ENCODE data around the gene DYNC1H1.

DYNC1H1 gene

DNA sequence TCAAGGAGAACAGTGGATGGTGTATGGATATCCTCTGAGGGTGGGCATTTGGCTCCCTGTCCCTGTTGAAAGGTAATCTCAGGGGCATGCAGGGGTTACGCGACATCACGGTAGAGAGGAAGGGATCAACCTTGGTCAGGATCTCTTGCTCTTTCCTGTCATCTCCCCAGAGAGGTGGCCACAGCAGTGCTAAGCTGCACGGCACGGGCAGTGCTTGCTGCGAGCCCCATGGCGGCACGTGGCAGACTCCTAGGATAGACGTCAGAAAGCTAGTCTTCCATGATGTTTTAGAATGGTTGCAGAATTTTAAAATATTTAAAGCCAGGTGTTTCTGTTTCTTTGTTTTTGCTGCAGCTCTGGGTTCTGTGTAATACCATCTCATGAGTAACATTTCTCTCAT is 41.0 kb downstream of the DYNC1H1 start:
- DNase-seq: no peak

DNA sequence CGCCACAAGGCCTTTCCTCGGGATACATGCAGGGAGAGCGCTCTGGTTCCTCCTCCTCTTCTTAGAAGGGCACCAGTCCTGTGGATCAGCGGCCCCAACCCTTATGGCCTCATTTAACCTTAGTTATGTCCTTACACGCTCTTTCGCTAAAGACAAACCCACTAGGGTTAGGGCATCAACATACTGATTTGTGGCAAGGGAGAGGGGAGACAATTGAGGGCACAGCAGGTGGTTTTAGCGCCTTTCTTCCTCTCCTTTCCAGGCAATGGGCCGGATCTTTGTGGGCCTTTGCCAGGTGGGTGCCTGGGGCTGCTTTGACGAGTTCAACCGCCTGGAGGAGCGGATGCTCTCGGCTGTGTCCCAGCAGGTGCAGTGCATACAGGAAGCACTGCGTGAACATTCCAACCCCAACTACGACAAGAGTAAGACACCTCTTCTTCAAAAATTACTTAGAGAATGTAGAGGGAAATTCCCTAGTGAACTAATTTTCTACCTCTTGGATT is 43.6 kb downstream of the DYNC1H1 start:
- no peak for DNase-seq

DNA sequence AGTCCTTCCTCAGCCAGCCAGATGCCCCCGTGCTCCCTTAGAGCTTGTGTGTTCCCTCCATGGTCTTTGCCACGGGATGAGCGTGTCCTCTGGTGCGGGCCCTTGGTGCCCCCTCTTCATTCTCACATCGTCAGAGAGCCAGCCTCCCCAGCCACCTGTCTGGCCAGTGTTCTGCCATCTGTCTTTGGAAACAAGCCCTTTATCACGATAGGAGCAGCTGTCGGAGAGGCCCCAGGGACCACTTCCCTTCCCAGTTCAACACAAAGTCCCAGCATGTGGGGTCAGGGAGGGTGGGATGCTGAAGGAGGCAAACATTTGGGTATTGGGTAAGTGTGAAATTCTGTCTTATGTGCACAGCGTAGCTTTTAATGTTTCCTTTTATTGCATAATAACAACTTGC is 44.5 kb downstream of the DYNC1H1 start:
- no peak for DNase-seq

DNA sequence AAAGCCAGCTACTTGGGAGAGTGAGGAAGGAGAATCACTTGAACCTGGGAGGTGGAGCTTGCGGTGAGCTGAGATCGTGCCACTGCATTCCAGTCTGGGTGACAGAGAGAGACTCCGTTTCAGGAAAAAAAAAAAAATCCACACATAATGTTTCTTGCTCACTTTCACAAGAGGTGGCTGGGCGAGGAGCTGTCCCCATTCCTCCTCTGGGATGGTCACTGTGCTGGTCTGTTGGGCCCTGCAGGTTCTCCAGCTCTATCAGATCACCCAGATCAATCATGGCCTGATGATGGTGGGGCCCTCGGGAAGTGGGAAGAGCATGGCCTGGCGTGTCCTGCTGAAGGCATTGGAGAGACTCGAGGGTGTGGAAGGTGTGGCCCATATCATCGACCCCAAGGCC is 47.3 kb downstream of the DYNC1H1 start:
- no peak for DNase-seq

DNA sequence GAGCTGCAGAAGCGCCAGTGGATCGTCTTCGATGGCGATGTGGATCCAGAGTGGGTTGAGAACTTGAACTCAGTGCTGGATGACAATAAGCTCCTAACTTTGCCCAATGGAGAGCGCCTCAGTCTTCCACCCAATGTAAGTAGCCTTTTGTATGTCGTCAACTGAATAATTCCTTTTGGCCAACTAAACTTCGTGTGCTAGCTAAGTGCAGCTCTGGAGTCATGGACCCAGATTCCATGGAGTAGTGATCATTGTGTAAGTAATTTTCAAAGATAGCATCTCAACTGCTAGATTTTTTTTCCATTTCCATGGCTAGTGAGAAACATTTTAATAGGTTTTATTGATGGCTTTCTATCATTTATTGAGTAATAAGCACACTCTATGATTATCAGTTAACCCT is 48.0 kb downstream of the DYNC1H1 start:
- DNase-seq: no peak

DNA sequence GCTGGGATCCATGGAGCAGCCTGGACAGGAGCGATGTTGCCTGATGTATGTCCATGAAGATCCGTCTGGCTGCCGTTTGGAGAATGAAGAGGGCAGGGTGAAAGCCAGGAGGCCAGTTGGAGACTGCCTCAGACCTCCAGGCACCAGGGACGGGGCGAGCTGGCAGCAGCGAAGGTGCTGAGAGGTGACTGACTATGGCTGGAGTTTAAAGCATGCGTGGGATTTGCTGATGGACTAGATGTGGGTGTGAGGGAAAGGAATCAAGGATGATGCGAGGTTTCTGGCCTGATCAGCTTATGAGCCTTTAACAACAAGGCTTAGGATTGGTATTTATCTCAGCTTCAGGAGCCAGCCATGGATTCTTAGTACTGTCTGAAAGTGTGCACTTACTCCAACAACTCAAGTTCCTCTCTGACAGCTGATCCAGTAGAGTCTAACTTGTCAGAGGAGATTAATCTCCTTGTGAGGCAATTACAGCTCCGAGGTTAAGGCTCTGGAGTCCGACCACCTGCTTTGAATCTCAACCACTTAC is 49.4 kb downstream of the DYNC1H1 start:
- no peak for DNase-seq

DNA sequence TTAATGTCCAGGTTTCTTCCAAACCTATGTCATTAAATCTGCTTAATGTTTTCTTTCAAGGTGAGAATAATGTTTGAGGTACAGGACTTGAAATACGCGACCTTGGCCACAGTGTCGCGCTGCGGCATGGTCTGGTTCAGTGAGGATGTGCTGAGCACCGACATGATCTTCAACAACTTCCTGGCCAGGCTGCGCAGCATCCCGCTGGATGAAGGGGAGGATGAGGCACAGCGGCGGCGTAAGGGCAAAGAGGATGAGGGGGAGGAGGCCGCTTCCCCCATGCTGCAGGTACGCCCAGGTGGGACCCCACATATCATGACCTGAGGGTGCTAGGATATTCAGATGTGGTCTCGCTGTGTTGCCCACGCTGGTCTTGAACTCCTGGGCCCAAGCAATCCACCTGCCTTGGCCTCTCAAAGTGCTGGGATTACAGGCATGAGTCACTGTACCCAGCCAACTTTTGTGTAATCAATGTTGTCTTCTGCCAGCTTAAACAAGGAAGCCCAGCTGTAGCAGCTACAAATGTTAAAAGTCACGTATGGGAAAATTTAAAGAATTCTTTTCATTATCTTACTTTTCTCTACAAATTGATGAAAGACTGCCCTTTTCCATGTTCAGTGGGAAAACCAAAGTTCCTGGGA is 50.8 kb downstream of the DYNC1H1 start:
- DNase-seq: no peak

DNA sequence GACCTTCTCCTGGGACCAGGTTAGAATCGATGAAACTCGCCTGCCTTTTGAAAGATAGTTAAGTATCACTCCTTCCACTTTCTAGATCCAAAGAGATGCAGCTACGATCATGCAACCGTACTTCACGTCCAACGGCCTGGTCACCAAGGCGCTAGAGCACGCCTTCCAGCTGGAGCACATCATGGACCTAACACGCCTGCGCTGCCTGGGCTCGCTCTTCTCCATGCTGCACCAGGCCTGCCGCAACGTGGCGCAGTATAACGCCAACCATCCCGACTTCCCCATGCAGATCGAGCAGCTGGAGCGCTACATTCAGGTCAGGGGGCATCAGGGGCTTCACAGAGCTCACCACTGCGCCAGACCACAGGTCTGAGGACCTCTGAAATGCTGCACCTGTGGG is 51.4 kb downstream of the DYNC1H1 start:
- DNase-seq: no peak

DNA sequence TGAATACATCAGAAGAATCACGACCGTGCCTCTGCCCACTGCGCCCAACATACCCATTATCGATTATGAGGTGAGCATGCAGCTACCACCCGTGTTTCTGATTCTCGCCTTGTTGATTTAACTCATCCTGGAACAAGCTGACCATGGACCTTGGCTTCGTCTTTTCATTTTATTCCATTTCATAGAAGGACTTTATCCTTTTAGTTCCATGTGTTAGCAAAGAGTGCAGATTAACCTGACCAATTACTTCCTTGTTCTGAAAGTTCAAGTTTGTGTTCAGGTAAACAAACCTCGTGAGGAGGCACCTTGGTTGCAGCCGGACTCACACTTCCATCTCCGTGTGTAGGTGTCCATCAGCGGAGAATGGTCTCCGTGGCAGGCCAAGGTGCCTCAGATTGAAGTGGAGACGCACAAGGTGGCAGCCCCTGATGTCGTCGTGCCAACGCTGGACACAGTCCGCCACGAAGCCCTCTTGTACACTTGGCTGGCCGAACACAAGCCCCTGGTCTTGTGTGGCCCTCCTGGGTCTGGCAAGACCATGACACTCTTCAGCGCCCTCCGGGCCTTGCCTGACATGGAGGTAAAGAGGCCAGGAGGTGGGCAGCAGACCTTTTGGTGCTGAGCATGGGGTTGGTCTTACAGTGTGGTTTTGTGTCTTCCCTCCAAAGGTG is 52.2 kb downstream of the DYNC1H1 start:
- no peak for DNase-seq

DNA sequence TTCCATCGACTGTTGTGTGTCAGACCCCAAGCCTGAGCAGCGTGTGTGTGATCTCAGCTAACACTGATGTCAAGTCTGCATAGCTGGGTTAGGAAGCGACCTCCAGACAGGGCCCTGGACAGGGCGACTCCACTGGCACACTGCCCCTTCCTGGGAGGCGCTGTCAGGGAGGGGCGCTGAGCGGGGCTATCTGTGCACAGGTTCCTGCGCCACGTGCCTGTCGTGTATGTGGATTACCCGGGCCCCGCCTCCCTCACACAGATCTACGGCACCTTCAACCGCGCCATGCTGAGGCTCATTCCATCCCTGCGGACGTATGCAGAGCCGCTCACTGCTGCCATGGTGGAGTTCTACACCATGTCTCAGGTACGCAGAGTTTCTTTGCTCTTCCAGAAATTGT is 53.9 kb downstream of the DYNC1H1 start:
- DNase-seq: no peak

DNA sequence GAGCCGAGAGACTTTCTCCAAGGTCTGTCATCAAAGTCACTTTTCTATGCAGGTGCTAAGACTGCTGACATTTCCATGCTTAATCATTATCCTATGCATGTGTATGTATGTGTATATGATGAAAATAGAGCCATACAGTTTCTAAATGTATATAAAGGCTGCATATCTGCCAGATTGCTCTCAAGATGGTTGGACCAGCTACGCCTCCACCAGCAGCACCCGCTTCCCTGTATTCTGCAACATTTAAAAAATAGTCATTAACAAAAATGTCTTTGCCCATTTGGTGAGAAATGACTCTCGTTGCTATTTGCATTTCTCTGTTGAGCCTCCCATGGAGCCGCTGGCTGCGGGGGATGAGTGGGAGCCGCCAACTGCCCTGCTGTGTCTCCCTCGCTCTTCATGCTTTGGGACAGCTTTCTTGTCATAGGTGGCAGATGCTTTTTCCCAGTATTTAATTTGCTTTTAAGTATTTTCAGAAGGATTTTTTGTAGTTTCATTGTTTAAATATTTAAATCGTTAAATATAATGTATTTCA is 54.7 kb downstream of the DYNC1H1 start:
- DNase-seq: no peak

DNA sequence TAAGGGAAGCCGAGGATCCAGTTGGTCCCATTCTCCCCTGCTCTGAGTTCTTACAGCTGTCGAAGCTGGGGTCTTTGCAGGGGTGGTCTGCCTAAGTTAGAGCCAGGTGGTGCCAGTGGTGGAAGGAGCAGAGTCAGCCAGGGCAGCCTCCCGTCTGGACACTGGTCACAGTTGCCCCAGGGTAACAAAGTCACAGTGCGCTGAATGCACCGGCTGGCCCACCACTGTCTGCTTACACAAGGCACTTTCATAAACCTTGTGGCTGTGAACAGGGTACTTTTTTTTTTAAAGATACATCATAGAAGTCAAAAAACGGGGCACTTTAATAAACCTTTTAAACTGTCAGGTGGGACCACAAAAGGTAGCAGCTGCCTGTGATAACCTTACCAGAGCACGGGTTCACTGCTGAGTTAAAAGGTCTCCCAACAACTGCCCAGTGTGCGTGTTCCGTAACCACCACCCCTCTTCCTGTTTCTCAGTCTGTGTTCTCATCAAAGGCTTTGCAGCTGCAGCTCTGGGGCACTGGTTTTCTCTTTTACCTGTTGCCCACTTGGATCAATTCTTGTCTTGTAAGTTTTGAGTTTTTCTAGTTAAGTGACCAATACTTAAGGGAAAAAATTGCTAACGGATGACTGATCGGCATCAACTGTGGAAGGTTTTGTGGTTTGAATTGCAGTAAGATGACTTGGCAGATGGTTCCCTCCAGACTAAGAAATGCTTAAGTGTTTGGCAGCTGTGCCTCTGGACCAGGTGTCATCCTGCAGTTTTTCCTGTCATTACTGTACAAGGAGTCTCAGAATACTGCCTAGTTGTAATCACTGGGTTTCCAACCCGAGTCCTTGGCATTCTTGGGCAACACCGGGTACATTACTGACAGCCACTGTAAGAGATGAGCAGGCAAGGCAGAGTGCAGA is 55.9 kb downstream of the DYNC1H1 start:
- peak; percentile 53 for DNase-seq

DNA sequence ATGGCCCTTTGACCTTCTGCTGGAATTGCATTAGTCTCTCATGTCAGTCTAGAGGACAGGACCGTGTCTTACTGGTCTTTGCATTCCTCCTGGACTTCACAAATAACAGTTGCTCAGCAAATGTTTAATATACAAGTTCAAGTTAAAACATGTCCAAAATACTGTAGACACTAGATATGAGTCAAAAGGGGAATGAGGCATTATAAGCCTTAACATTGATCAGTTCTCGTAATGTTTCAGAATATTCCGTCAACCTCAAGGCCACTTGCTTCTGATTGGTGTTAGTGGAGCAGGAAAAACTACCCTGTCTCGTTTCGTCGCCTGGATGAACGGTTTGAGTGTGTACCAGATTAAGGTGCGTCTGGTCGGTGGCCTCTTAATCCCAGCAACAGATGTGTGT is 62.6 kb downstream of the DYNC1H1 start:
- no peak for DNase-seq

DNA sequence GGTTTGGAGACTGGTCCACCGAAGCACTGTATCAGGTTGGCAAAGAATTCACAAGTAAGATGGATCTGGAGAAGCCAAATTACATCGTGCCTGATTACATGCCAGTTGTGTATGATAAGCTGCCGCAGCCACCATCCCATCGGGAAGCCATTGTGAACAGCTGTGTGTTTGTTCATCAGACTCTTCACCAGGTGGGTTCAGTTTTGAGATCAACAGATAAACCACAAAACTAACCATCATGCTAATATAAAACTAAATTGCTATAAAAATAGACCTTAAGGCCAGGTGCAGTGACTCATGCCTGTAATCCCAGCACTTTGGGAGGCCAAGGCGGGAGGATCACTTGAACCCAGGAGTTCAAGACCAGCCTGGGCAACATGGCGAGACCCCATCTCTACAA is 63.6 kb downstream of the DYNC1H1 start:
- DNase-seq: no peak

DNA sequence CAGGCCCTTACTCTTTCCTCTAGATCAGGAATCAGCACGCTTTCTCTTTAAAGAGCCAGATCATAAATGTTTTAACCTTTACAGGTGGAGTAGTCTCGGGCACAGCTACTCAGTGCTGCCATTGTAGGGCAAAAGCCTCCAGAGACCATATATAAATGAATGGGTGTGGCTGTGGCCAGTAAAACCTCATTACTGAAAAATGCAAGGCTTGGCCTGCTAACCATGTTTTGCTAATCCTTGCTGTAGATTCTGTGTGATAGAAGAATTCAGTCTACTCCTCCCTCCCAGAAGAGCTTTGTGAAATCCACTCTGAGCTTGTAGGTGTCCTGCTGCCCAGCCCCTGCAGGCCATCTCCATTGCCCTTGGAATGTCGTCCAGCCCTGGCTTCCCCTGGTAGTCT is 64.4 kb downstream of the DYNC1H1 start:
- no peak for DNase-seq

DNA sequence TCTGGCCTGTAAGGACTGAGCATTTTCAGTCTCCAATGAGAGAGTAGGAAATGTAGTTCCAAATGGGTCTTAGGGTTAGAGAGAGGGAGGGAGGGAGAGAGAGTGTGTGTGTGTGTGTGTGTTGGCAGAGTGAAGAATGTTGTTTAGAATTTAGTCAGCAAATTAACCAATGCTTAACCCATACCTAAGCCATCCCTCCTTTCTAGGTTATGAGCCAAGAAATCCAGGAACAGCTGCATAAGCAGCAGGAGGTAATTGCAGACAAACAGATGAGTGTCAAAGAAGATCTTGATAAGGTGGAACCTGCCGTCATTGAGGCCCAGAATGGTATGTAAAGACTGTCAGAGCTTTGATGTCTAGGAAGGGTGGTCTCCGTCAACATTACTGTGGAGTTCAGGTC is 65.6 kb downstream of the DYNC1H1 start:
- no peak for DNase-seq

DNA sequence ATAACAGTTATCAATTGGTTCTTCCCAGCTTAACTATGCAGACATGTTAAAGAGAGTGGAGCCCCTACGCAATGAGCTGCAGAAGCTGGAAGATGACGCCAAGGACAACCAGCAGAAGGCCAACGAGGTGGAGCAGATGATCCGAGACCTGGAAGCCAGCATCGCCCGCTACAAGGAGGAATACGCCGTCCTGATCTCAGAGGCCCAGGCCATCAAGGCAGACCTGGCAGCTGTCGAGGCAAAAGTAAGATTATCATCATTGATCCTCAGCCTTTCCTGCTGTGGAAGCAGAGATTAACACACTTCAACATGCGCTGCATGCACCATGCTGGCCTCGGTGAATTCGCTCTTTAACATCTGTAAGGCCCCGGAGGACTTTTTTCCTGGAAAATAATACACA is 68.9 kb downstream of the DYNC1H1 start:
- DNase-seq: no peak

DNA sequence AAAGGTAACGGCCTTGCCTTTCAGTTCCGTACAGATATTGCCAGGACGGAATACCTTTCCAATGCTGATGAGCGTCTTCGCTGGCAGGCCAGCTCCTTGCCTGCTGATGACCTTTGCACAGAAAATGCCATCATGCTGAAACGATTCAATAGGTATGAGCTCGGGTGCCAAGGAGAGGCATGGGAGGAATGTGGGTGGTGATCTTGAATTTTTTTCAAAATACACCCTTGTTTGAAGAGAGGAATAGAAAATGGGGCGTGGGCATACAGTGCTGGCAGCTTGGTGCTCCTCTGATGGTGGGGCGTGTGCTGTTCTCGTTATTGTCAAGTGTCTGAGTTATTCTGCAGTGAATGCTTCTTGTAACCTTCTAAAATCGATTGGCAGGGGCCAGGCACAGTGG is 69.9 kb downstream of the DYNC1H1 start:
- no peak for DNase-seq

DNA sequence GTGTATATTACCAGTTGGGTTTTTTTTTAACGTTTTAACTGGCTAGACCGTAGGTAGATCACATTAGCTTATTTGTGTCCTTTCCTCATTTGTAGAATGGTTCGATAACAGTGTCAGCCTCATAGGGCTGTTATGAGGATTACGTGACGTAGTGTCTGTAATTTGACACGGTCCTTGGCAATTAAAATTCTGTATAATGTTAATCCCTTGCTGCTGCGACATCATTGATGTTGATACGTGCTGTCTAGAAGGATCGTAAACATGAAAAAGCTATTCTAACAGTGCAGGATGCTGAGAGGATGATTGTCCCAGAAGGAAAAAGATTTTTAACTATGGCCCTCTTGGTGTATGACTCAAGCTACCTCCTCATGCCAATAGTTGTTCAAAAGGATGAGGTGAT is 71.5 kb downstream of the DYNC1H1 start:
- DNase-seq: no peak

DNA sequence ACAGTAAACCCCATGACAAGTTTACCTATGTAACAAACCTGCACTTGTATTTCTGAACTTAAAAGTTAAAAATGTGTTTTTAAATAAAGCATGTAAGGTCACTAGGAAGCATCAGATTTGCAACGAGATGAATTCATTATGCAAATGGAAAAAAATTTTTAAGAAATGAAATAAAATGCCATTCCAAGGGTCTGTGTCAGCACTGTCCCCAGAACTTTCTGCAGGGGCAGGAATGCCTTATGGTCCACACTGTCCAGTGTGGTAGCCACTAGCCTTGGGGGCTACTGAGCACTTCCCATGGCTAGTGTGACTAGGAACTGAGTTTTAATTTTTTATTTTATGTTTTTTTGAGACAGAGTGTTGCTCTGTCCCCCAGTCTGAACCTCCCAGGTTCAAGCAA is 73.3 kb downstream of the DYNC1H1 start:
- DNase-seq: no peak

DNA sequence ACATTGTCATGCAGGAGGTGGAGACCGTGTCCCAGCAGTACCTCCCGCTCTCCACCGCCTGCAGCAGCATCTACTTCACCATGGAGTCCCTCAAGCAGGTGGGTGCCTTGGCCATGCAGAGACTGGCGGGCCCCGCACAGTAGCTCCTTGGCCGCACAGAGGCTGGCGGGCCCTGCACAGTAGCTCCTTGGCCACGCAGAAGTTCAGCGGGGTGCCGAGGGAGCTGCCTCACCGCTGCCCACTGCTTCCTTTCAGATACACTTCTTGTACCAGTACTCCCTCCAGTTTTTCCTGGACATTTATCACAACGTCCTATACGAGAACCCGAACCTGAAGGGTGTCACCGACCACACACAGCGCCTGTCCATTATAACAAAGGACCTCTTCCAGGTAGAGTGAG is 74.8 kb downstream of the DYNC1H1 start:
- DNase-seq: no peak

DNA sequence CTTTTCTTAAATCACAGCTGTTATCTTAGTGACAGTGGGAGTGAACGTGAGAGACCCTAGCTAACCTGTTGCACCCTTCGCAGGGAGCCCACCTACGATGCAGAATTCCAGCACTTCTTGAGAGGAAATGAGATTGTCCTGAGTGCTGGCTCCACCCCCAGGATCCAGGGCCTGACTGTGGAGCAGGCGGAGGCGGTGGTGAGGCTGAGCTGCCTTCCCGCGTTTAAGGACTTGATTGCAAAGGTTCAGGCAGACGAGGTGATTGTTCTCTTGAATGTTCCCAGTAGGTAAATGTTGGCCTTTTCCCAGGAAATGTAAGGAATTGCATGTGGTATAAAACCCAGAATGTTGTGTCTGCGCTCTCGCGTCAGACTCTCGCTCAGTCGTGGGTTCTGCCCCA is 75.8 kb downstream of the DYNC1H1 start:
- no peak for DNase-seq

DNA sequence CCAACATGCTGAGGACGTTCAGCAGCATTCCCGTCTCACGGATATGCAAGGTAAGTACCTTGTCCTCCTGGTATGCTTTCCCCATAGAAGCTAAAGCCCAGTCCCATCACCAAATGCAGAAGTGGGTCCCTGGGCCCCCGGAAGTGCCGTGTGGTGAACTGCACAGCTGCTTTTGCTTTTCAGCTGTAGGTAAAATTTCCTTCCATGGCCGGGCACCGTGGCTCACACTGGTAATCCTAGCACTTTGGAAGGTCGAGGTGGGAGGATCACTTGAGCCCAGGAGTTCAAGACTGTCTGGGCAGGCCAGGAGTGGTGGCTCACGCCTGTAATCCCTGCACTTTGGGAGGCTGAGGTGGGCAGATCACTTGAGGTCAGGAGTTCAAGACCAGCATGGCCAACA is 78.3 kb downstream of the DYNC1H1 start:
- no peak for DNase-seq
